ENCODE data around the gene SIX2.
A peak's percentile ranks its signal among the peaks of the same experiment; 100 is the strongest.

The SIX2 gene

GRCh38 chr2:45020439-45020838 lies 11.2 kb upstream of the SIX2 start:
- DNase-seq (ENCODE audit: low read depth, low spot score) = no peak

DNA sequence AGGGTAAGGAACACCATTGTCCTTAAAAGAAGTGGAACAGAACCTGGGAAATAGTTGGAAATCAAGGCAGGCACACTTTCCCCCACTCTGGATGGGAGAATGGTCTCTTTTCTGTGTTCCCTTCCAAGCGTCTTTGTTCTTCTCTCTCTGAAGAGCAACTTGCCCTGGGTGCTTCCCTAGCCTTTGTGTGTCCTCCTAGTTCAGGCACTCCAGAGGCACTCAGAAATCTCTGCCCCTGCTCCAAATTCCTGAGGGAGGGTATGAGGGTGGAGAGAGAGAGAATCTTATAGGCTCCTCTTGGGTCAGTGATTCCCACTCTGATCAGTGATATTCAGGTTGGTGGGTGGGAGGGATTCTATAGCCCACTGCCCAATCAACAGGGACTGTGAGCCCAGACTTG lies 8.8 kb upstream of the SIX2 start:
- DNase-seq (ENCODE audit: low read depth, low spot score) = no peak

DNA sequence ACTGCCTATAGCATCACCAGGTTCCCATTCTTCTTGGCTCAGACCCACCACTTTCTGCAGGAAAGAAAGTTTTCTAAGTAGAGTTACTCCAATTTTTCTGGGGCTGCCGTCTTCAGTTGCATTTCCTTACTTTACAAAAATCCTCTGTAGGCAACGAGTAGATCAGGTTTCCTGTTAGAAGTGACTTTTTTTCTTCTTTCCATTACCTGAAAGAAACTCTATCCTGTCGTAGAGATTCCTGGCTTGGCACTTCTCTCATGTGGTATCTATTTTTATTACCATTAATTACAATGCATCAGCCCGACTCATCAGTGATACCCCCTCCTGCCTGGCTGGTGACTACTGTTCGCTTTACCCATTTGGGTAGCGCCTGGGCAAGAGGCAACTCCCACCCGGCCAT lies 5.6 kb upstream of the SIX2 start:
- no peak for DNase-seq (ENCODE audit: low read depth, low spot score)

- no peak for DNase-seq (ENCODE audit: low read depth, low spot score)
These were observed 4.9 kb upstream of the SIX2 start for GRCh38 chr2:45014016-45014702.

DNA sequence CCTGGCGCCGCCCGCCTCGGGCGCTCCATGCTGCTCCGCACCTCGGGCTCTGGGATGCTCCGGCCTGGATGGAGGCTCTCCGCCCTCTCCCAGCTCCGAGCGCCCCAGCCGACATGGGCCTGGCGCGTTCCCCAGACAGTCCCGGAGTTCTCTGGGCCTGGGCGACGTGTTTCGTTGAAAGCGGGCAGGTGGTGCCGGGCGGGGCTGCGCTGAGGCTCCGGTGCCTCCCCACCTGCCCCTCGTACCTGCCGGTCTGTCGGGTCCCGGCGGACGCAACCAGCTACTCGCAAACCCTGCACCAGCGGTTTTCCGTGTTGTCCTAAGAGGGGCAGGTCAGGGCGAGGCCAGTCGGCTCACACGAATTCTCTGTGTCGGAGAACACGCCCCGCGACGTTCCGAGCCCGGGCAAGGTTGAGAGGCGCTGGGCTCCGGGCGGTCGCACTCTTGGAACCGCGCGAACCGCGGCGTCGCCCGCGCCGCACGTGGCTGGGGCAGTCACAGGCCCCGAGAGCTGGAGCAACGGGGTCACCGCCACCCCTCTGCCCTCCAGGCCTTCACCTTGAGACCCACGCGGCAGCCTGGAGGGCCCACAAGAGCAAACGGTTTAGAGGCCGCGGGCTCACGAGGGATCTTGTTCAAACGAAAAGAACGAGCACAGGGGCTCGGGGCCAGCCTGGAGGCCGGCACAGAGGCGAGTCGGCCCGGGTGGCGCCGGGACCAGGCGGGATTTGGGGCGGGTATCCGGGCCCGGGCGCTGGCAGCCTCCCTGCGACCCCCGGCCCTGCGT lies 4.2 kb upstream of the SIX2 start:
- DNase-seq (ENCODE audit: low read depth, low spot score) = no peak

DNA sequence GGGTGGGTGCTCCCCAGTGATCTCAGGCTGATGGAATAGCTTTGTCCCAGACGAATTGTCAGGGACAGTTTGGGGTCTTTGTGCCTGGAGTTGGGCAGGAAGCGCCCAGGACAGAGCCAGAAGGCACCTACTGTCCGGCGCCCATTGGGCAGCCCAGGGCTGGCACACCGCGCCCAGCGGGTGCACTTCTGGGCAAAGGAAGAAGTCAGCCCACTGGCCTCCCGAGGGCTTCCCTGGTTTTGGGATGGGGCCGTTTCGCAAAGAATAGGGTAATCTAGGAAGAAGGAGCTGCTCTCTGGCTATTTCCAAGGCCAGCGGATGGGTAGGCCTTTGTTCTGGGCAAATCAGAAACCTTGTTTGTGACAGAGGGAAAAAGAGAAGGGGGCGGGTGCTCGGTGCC lies 3.5 kb upstream of the SIX2 start:
- DNase-seq (ENCODE audit: low read depth, low spot score) = no peak

GRCh38 chr2:45011621-45012602 lies 2.7 kb upstream of the SIX2 start:
- DNase-seq (ENCODE audit: low read depth, low spot score) = no peak

DNA sequence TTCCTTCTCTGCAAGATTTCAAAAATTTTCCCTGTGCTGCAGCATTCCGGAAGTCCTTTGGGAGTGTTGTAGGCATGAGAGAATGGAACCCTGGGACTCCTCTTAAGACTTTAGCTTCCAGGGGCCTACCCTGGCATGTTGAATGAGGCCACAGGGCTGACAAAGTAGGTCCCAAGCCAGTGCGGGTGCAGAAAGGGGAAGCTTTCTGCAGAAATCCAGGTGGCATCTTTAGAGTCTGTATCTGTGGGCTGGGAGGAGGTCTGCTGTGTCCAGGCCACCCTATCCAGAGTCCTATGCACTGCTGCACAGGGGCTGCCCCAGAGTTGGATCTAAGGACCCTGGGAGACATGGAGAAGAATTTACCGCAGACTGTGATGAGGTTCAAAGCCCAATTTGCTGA lies 1.9 kb upstream of the SIX2 start:
- no peak for DNase-seq (ENCODE audit: low read depth, low spot score)

DNA sequence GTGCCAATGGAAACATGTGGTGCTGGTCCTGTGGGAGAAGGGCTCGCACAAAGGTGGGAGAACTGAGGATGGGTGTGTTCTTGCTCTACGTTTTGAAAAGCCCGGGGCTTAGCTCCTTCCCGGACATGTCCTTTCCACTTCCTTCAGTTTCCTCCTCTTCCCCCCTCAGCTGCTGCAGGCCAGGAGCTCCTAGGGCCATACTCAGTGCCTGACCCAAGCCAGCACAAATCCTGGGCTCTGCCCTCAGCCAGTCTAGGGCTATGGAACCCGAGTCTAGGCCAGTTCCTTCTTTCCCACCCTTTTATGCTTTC lies 1.4 kb upstream of the SIX2 start:
- no peak for DNase-seq (ENCODE audit: low read depth, low spot score)

DNA sequence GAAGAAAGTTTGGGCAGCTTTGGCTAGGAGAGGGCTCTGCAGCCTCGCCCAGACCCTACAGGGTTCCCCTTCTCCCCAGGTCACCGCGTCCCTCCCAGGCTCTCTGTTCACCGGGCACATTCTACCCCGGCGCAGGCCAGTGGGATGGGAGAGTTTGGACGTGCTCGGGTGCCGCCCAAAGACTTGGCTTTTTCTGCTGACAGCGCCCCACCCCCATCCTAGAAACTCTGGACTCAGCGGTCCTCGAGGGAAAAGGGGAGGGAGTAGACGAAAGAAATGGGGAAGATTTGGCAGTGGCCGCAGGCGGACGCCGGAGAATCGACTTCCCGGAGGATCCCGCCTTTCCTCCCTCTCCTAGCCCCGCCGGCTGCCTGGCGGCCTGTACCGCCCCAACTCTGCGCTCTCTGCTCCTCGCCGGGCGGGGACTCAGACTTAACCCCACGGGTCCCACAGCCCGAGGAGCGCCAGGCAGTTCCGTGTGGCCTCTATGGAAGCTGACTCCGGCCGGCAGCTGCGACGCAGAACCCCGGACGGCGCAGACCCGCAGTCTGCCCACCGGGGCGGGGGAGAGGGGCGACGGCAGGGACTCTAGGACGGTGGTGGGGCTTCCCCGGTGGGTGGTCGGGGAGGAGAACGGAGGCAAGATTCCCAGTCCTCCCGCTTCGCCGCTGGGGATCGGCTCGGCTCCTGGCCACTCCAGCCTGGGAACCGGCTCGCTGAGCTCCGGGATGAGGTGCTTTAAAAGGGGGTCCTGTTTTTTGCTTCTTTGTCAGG lies 863 bp upstream of the SIX2 start:
- DNase-seq (ENCODE audit: low read depth, low spot score) = peak; percentile 74

- DNase-seq (ENCODE audit: low read depth, low spot score) = no peak
These were observed 739 bp downstream of the SIX2 start for GRCh38 chr2:45008296-45009129.

DNA sequence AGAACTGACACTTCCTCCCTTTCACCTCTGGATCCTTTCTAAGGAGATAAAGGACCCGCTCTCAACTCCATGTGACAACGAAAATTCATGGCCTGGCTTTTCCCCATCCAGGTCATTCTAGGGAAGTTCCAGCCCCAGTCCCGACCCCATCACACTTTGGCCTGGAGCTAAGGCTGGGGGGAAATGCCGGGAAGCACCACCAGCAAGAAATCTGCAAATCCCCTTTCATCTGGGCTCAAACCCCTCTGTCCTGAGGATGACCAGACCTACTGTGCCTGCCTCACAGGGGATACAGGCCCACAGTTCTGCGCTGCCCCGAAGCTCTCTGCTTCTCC lies 1.3 kb downstream of the SIX2 start:
- no peak for DNase-seq (ENCODE audit: low read depth, low spot score)

DNA sequence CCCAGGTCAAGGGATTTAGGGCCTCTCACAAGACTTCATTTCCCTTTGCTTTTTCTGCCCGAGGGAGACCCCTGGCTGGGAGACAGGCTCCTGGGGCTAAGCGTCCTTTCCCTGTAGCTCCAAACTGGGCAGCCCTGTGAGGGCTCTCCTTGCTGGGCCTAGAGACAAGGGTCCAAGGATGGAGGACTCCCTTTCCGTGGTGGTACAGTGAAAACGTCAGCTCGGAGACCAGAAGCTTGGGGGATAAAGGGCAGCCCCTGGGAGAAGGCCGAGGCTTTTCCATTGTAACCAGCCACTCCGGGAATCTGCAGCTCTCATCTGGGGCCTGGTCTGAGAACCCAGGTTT lies 2.3 kb downstream of the SIX2 start:
- no peak for DNase-seq (ENCODE audit: low read depth, low spot score)

GRCh38 chr2:45006041-45006941 lies 3.0 kb downstream of the SIX2 start:
- DNase-seq (ENCODE audit: low read depth, low spot score) = no peak

- DNase-seq (ENCODE audit: low read depth, low spot score) = no peak
These were observed 3.8 kb downstream of the SIX2 start for GRCh38 chr2:45005261-45006002.

GRCh38 chr2:45004562-45005191 lies 4.6 kb downstream of the SIX2 start:
- no peak for DNase-seq (ENCODE audit: low read depth, low spot score)

GRCh38 chr2:45003579-45004551 lies 5.4 kb downstream of the SIX2 start:
- no peak for DNase-seq (ENCODE audit: low read depth, low spot score)

- DNase-seq (ENCODE audit: low read depth, low spot score) = no peak
These were observed 6.6 kb downstream of the SIX2 start for GRCh38 chr2:45002686-45003085.

Data from brain pericyte (primary cell).